HG03457 (cell line): ENCODE measurements around the gene ACP1.

Experiments
- ATAC-seq: cut with Tn5 transposase; IDR thresholded peaks from one replicate; pipeline ENCODE4 v1.9.1; 2021; ENCODE audit warnings: moderate number of reproducible peaks; ENCODE audit not compliant: unreplicated experiment

The ACP1 gene

GRCh38 chr2:264493-265468, at the start of gene ACP1:
Gene ACP1 (plus strand): TSS chr2:264947. CDS start chr2:264965, 18 bp downstream.
- peak; percentile 91 for ATAC-seq

DNA sequence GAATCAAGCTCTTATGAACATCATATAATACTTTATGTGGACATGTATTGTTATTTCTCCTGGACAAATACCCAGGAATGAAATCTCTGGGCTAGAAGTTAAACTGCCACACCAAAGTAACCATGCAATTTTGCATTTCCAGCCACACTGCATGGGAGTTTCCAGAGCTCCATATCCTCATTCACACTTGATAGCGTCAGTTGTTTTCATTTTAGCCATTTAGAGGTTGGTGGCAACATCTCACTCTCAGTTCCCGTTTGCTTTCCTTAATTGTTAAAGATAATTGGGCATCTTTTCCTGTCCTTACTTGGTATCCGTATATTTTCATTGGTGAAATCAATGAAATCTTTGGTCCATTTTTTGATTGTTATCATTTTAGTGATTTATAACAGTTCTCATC, 48.7 kb upstream of the ACP1 start:
- ATAC-seq, result no peak

- ATAC-seq, result no peak
Observed at GRCh38 chr2:223451-223850, 41.3 kb upstream of the ACP1 start.

DNA sequence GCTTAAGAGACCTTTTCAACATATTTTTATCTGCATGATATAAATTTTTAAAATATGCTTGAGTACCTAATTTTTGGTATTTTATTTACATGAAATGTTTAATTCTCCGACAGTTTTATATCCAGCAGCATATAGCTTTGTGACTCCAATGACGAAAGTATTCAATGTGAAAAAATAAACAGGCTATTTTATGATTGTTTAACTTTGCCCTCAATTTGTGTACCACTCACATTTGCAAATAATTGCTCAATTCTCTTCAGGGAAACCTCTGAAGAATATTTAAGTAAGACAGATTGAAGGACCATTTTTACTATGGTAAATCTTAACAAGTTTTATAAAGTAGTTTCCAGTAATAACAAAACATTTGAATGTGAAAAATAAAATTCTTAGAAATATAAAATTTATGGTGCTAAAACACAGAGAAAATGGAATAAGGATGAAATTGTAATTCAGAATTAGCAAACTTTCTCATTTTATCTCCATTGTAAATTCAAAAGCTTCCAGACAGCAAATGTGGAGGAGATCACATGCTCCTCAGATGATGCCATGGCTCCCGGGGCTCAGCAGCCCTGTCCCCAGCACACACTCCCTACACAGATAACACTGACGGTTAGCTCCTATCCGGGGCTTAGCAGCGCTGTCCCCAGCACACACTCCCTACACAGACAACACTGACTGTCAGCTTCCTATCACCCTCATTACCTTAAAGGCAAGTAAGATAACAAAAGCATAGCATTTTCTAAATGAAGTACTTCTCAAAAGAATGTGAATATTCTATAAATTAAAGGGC, 40.6 kb upstream of the ACP1 start:
- ATAC-seq, result no peak

DNA sequence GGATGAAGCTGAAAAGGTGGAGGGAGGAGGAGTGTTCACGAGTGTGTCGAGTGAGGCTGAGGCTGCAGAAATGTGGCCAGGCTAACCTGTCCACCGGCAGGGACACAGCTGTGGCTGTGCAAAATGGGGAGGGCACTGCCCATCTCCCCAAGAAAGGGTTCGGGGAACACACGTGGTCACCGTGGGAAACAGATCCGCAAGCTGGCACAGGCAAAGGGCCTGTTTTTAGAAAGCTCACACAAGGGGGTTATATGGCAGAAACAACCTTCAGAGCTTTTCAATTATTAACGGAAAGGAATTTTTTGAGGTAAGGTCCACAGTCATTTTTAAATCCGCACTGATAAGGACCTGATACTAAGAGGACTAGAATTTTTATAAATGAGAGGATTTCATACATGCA, 36.6 kb upstream of the ACP1 start:
- ATAC-seq, result no peak

- ATAC-seq, result no peak
Observed at GRCh38 chr2:228518-229278, 36.0 kb upstream of the ACP1 start.

- no peak for ATAC-seq
Observed at GRCh38 chr2:231521-232185, 33.1 kb upstream of the ACP1 start.

DNA sequence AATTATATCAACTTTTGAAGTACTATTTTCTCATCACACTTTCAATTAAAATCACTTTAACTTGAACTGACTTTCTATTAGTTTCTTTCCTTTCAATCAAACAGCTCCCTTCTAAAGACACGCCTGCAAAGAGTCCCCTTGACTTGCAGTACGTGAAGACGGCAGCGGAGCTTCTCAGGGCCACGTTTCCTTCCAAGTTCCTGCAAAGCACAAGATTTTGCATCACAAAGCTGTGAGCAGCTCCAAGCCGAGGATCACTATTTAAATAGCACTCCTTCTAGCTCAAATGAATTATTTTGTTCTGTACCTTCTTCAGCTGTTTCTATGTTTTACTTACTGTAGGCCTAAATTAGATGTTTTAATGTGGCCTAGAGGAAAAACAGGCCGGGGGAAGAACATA, 31.7 kb upstream of the ACP1 start:
- no peak for ATAC-seq

- no peak for ATAC-seq
Observed at GRCh38 chr2:234421-234820, 30.3 kb upstream of the ACP1 start.

- no peak for ATAC-seq
Observed at GRCh38 chr2:236993-237539, 27.7 kb upstream of the ACP1 start.

GRCh38 chr2:237878-238277, 26.9 kb upstream of the ACP1 start:
- ATAC-seq, result no peak

GRCh38 chr2:238431-238830, 26.3 kb upstream of the ACP1 start:
- no peak for ATAC-seq

GRCh38 chr2:238869-239268, 25.9 kb upstream of the ACP1 start:
- ATAC-seq, result no peak

DNA sequence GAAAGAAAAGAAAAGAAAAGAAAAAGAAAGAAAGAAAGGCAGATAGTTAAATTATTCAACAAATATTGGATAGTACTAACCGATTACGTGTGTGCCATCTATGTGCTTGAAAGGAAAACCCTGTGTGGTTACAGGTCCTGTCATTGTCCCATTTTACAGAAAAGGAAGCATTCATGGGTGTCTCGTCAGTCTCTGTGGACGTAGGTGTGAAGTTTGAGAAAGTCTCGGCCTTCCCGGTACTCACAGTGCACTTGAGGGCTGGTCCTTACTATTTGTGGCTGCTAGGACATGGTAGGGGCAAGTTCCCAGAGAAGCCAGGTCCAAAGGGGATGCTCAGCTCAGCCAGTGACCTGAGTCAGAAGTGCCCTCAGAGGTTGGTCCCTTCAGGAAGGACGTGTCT, 20.2 kb upstream of the ACP1 start:
- ATAC-seq, result no peak

- ATAC-seq, result no peak
Observed at GRCh38 chr2:246489-247144, 18.1 kb upstream of the ACP1 start.

DNA sequence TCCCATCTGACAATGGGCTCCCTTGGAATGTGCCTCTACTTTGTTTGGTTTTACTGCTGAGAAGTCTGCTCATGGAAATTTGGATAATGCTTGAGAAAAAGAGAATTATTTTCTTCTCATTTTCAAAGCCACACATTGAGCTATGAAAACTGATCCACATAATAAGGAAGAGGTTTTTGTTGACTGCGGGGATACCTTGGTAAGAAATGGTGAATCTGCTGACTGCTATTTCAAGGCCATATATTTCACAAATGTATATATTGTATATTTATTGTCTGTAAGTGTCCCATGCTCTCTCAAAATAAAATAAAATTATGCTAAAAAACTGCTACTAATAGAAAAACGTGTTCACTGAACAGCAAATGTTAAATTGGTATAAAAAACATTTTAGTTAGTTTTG, 16.0 kb upstream of the ACP1 start:
- ATAC-seq, result no peak

DNA sequence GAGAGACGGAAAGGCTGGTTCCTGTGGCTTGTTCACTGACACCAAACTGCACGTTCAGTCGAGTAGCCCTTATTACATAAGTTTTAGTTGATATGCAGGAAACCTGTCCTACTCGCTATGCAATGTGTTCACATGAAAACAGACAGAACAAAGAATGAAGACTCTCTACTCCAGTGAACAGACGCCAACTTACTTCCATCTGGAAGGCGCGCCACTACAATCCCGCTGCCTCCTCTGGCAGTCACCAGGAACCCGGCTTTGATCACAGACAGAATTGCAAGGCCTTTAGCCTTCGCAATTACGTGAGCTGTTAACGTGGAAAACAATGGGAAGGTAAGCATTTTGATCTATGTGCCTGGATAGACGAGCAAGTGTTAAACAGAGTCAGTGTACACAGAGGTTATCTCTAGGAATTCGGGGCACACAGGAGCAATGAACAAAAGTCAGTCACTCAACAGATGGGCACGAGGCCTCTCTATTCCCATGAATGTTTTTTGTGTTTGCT, 15.2 kb upstream of the ACP1 start:
- ATAC-seq, result no peak

- no peak for ATAC-seq
Observed at GRCh38 chr2:252001-252602, 12.6 kb upstream of the ACP1 start.

GRCh38 chr2:253202-253638, 11.5 kb upstream of the ACP1 start:
- no peak for ATAC-seq
